ENCODE results near the gene COQ4.

- TF ChIP-seq CTCF (IDR thresholded peaks at IDR 0.05; ENCODE audit: insufficient read depth, low read depth, low read length) (no peak), EZH2 (IDR thresholded peaks at IDR 0.05; ENCODE audit: insufficient read depth, low read length) (no peak)
These were observed 59.6 kb downstream of the COQ4 start for GRCh38 chr9:128382261-128382660.
